GM13977 (cell line): ENCODE measurements around the gene CD58.

Experiments
- DNase-seq: peaks from one replicate; pipeline ENCODE4 v3.0.0; 2012; ENCODE audit warnings: low spot score
- CTCF ChIP-seq: IDR thresholded peaks from 2 replicates; pipeline ENCODE4 v1.5.1; 2012; ENCODE audit warnings: mild to moderate bottlenecking, control low read depth; ENCODE audit not compliant: insufficient read depth; ENCODE audit errors: extremely low read depth, missing control alignments
- in situ Hi-C: fragments of 300-500 bp; cut with MboI; formaldehyde crosslinking; loops from one replicate; pipeline ENCODE4 v1.12.0; 2022; ENCODE audit warnings: low sequenced_read_pairs, low pct_unique_long_range_greater_than_20kb, mixed read lengths, inconsistent platforms; ENCODE audit not compliant: unreplicated experiment

CD58 gene

GRCh38 chr1:116557323-116557878 is 13.4 kb downstream of the CD58 start:
- DNase-seq: no peak
- in situ Hi-C loops: loop anchor here (25.0 kb wide), 1 partner anchor 505 kb away; the partner anchor contains the start of gene TTF2
- no peak for TF ChIP-seq CTCF

- peak; percentile 33 for TF ChIP-seq CTCF
- no peak for DNase-seq
- in situ Hi-C loops: loop anchor here (25.0 kb wide), 1 partner anchor 506 kb away; the partner anchor contains the start of gene TTF2
Measured at GRCh38 chr1:116556289-116557006, 14.4 kb downstream of the CD58 start.

- no peak for DNase-seq
- TF ChIP-seq CTCF: no peak
- in situ Hi-C loops: loop anchor here (25.0 kb wide), 1 partner anchor 507 kb away; the partner anchor contains the start of gene TTF2
Measured at GRCh38 chr1:116554924-116555323, 15.9 kb downstream of the CD58 start.

GRCh38 chr1:116553386-116554115 is 17.3 kb downstream of the CD58 start:
- DNase-seq: no peak
- in situ Hi-C loops: loop anchor here (25.0 kb wide), 1 partner anchor 509 kb away; the partner anchor contains the start of gene TTF2
- no peak for TF ChIP-seq CTCF

- TF ChIP-seq CTCF: no peak
- in situ Hi-C loops: no loop called here
Measured at GRCh38 chr1:116546354-116546977, 24.4 kb downstream of the CD58 start.

GRCh38 chr1:116545359-116545705 is 25.5 kb downstream of the CD58 start:
- no peak for DNase-seq
- TF ChIP-seq CTCF: no peak
- in situ Hi-C loops: no loop called here

More at GRCh38 chr1:116546354-116546977, 24.4 kb downstream of the CD58 start:
- no peak for DNase-seq
